Stimulated activated CD8-positive, alpha-beta memory T cell treated with anti-CD3 and anti-CD28 coated beads, Interleukin-15, amount 100 ng/mL, for 24 hours (primary cell): ENCODE results near the gene DFFB.

Experiments
- DNase-seq: peaks from one replicate; pipeline ENCODE4 v3.0.0-alpha.2; 2020; ENCODE audit warnings: low read depth

The DFFB gene

DNA sequence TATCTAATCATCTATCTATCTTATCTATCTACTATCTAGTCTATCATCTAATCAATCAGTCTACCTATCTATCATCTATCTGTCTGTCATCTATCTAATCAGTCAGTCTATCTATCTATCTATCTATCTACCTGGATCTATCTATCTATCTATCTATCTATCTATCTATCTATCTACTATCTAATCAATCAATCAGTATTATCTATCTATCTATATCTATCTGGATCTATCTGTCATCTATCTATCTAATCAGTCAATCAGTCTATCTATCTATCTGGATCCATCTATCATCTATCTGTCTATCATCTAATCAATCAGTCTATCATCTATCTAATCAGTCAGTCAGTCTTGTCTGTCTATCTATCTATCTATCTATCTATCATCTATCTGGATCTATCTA lies 69.7 kb downstream of the DFFB start:
- no peak for DNase-seq

- no peak for DNase-seq
Measured at GRCh38 chr1:3928586-3928985, 71.3 kb downstream of the DFFB start.

- no peak for DNase-seq
Measured at GRCh38 chr1:3929126-3929525, 71.8 kb downstream of the DFFB start.

DNA sequence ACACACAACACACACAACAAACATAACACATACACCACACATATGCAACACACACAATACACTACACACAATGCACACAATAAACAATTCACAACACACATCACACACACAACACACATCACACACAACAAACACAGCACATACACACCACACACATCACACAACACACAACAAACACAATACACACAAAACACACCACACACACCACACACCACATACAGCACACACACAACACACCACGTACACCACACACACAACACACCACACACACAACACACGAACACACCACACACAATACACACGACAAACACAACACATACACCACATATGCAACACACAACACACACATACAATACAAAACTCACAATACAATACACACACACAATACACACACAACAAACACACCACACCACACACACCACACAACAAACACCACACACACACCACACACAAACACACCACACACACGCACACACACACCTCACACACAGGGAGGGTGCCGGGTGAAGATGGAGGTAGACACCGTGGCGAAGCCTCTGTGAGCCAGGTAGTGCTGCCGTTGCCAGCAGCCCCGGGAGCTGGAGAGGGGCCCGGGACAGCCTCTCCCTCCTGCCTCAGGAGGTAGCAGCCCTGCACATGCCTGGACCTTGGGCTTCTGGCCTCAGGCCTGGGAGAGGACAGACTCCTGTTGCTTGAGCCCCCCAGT lies 73.2 kb downstream of the DFFB start:
- no peak for DNase-seq

DNA sequence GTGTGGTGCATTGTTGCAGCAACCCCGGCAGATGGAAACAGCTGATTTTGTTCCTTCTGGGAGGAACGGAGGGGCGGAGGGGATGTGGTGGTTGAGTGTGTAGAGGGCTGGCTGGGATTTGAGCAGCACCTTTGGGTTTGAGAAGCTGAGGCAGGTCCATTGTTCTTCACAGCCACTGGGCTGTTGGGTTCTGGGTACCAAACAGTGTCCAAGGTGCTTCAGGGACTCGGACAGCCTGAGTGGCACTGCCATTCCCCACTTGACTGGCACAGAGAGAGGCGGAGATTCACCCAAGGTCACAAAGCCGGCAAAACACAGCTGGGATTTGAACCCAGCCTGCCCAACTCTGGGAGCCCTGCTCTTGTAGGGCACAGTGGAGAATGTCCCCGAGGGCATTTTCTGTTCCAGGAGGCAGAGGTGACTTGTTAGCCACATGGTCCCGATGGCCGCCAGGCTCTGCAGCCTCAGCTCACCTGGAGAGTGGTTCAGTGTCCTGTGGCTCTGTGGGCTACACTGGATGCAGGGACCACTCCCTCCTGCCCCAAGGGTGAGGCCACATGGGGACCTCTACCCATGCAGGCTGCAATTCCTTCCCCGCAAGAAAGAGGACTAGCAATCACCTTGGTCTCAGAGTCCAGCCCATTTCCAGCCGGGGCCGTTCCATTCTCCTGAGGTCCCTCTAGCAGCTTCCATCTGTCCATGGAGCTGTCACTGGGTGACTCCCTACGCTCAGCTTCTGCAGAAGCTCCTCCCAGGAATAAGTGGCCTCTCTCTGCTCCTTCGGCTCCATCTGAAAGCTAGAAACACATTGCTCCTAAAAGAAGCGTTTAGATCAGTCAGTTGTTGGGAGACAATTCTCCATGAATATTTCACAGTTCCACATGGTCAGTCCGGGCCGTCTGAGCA lies 74.0 kb downstream of the DFFB start:
- no peak for DNase-seq

GRCh38 chr1:3932156-3932919 lies 75.1 kb downstream of the DFFB start:
- DNase-seq, result no peak
